Natural killer cell treated with Interleukin-12 subunit alpha and Interleukin-12 subunit beta and Interleukin-15 and Interleukin-18, amount 100 ng/mL, for 72 hours (primary cell): ENCODE measurements around the gene CEP295NL. TPM values are rescaled to one million over a fixed set of nuclear protein-coding genes. Genes with fewer than 3 reads are reported as not detected.
A peak's percentile ranks its signal among the peaks of the same experiment; 100 is the strongest.
"Not testable (repeated sequence)": the region's sequence is repeated elsewhere in the genome, so short reads cannot be mapped to it uniquely, and the experiment has no call there.

Source experiments
- ATAC-seq, 2 donors: fragments of 150-1000 bp; cut with Tn5 transposase in 1 of 2; sonication (Bioruptor Pico), chemical (Tn5 transposase) in 1 of 2; 2 replicates each; pipeline ENCODE4 v1.10.0; 2021
- DNase-seq: peaks from one replicate; pipeline ENCODE4 v3.0.0; 2022; ENCODE audit warnings: low spot score
- H3K27ac Mint-ChIP-seq, 2 donors: 1 replicate in 1 of 2; 2 replicates in 1 of 2; pipeline ENCODE4 v1.8.0; 2022; ENCODE audit warnings: mixed read lengths in 2 of 2, mild to moderate bottlenecking in 1 of 2, moderate library complexity in 1 of 2
- H3K27me3 Mint-ChIP-seq, 2 donors: 1 replicate in 1 of 2; 2 replicates in 1 of 2; pipeline ENCODE4 v1.8.0; 2022; ENCODE audit warnings: mixed read lengths in 2 of 2
- H3K36me3 Mint-ChIP-seq: one replicate; pipeline ENCODE4 v1.8.0; 2022; ENCODE audit warnings: mixed read lengths
- H3K4me1 Mint-ChIP-seq, 2 donors: 1 replicate in 1 of 2; 2 replicates in 1 of 2; pipeline ENCODE4 v1.8.0; 2022; ENCODE audit warnings: low read depth in 2 of 2, mixed read lengths in 2 of 2, mild to moderate bottlenecking in 1 of 2
- H3K4me3 Mint-ChIP-seq: one replicate; pipeline ENCODE4 v1.8.0; 2022; ENCODE audit warnings: mixed read lengths
- H3K9me3 Mint-ChIP-seq: 2 replicates; pipeline ENCODE4 v1.8.0; 2022; ENCODE audit warnings: mixed read lengths
- total RNA-seq, 2 donors: library from RNA; stranded (reverse); gene quantifications; one replicate each; pipeline ENCODE4 v1.2.3, GENCODE V29; 2022

CEP295NL gene
- total RNA-seq, 2 donors from 2014 or later, result not detected

- ATAC-seq (peak in 1 of 2 donors; percentile 4), DNase-seq (no peak)
- H3K27me3 Mint-ChIP-seq, result peaks cover 4 to 15% of the 10 kb centered on the region in 2 donors
- H3K27ac Mint-ChIP-seq, result peak overlapping the region in 1 of 2 donors; percentile 19
- H3K9me3 Mint-ChIP-seq, result no peaks in the 10 kb centered on the region
- H3K4me1 Mint-ChIP-seq, result peaks cover 0 to 13% of the 10 kb centered on the region in 2 donors
- H3K36me3 Mint-ChIP-seq, result no peaks in the 10 kb centered on the region
- no peak overlapping the region for H3K4me3 Mint-ChIP-seq
These were observed 10.0 kb downstream of the CEP295NL start for GRCh38 chr17:78892936-78893379.

GRCh38 chr17:78892520-78892919 lies 10.5 kb downstream of the CEP295NL start:
- Mint-ChIP-seq H3K4me1 (peaks cover 0 to 13% of the 10 kb centered on the region in 2 donors), H3K36me3 (no peaks in the 10 kb centered on the region), H3K4me3 (no peak overlapping the region), H3K27ac (peak overlapping the region in 1 of 2 donors; percentile 19), H3K9me3 (no peaks in the 10 kb centered on the region), H3K27me3 (peaks cover 4 to 15% of the 10 kb centered on the region in 2 donors)
- ATAC-seq (no peak), DNase-seq (no peak)

- Mint-ChIP-seq H3K36me3 (no peaks in the 10 kb centered on the region), H3K4me3 (no peak overlapping the region), H3K4me1 (peaks cover 0 to 13% of the 10 kb centered on the region in 2 donors), H3K27ac (peak overlapping the region in 1 of 2 donors; percentile 8), H3K27me3 (peaks cover 4 to 15% of the 10 kb centered on the region in 2 donors), H3K9me3 (no peaks in the 10 kb centered on the region)
- no peak for DNase-seq
- ATAC-seq, result no peak
These were observed 10.9 kb downstream of the CEP295NL start for GRCh38 chr17:78892062-78892456.

- peaks cover 0 to 13% of the 10 kb centered on the region in 2 donors for H3K4me1 Mint-ChIP-seq
- no peak for DNase-seq
- peaks cover 4 to 15% of the 10 kb centered on the region in 2 donors for H3K27me3 Mint-ChIP-seq
- H3K4me3 Mint-ChIP-seq, result no peak overlapping the region
- ATAC-seq, result no peak
- H3K27ac Mint-ChIP-seq, result peak overlapping the region; percentile 8 to 54
- no peaks in the 10 kb centered on the region for H3K36me3 Mint-ChIP-seq
- H3K9me3 Mint-ChIP-seq, result no peaks in the 10 kb centered on the region
These were observed 11.5 kb downstream of the CEP295NL start for GRCh38 chr17:78891406-78892061.

GRCh38 chr17:78890498-78890897 lies 12.5 kb downstream of the CEP295NL start:
- peaks cover 4 to 15% of the 10 kb centered on the region in 2 donors for H3K27me3 Mint-ChIP-seq
- ATAC-seq (peak; percentile 62 to 66), DNase-seq (no peak)
- no peaks in the 10 kb centered on the region for H3K36me3 Mint-ChIP-seq
- H3K27ac Mint-ChIP-seq, result peak overlapping the region in 1 of 2 donors; percentile 54
- H3K4me3 Mint-ChIP-seq, result peak overlapping the region; percentile 24
- H3K9me3 Mint-ChIP-seq, result no peaks in the 10 kb centered on the region
- H3K4me1 Mint-ChIP-seq, result peaks cover 0 to 13% of the 10 kb centered on the region in 2 donors

- ATAC-seq, H3K4me3 Mint-ChIP-seq, H3K9me3 Mint-ChIP-seq, H3K36me3 Mint-ChIP-seq, DNase-seq: not testable (repeated sequence)
- Mint-ChIP-seq H3K4me1 (peaks cover 0 to 13% of the 10 kb centered on the region in 2 donors), H3K27ac (peak overlapping the region in 1 of 2 donors; percentile 54), H3K27me3 (peaks cover 4 to 15% of the 10 kb centered on the region in 2 donors)
These were observed 12.9 kb downstream of the CEP295NL start for GRCh38 chr17:78890096-78890495.

GRCh38 chr17:78889531-78889930 lies 13.5 kb downstream of the CEP295NL start:
- Mint-ChIP-seq H3K27me3 (peaks cover 4 to 15% of the 10 kb centered on the region in 2 donors), H3K4me3 (no peak overlapping the region), H3K36me3 (no peaks in the 10 kb centered on the region), H3K9me3 (no peaks in the 10 kb centered on the region), H3K27ac (no peak overlapping the region), H3K4me1 (peaks cover 0 to 13% of the 10 kb centered on the region in 2 donors)
- no peak for ATAC-seq
- no peak for DNase-seq

GRCh38 chr17:78888941-78889518 lies 14.0 kb downstream of the CEP295NL start:
- DNase-seq (no peak), ATAC-seq (no peak)
- Mint-ChIP-seq H3K9me3 (no peaks in the 10 kb centered on the region), H3K36me3 (no peaks in the 10 kb centered on the region), H3K27ac (no peak overlapping the region), H3K27me3 (peaks cover 4 to 15% of the 10 kb centered on the region in 2 donors), H3K4me1 (peaks cover 0 to 13% of the 10 kb centered on the region in 2 donors), H3K4me3 (no peak overlapping the region)

- ATAC-seq, result no peak
- H3K36me3 Mint-ChIP-seq, result no peaks in the 10 kb centered on the region
- peaks cover 4 to 14% of the 10 kb centered on the region in 2 donors for H3K27me3 Mint-ChIP-seq
- DNase-seq, result no peak
- H3K9me3 Mint-ChIP-seq, result no peaks in the 10 kb centered on the region
- H3K4me1 Mint-ChIP-seq, result peaks cover 9 to 19% of the 10 kb centered on the region in 2 donors
- no peak overlapping the region for H3K27ac Mint-ChIP-seq
- no peak overlapping the region for H3K4me3 Mint-ChIP-seq
These were observed 16.0 kb downstream of the CEP295NL start for GRCh38 chr17:78886954-78887353.

- no peak overlapping the region for H3K27ac Mint-ChIP-seq
- no peak for DNase-seq
- peaks cover 4% of the 10 kb centered on the region in 2 donors for H3K27me3 Mint-ChIP-seq
- H3K4me1 Mint-ChIP-seq, result peaks cover 9 to 10% of the 10 kb centered on the region in 2 donors
- H3K9me3 Mint-ChIP-seq, result no peaks in the 10 kb centered on the region
- H3K4me3 Mint-ChIP-seq, result no peak overlapping the region
- no peak for ATAC-seq
- no peaks in the 10 kb centered on the region for H3K36me3 Mint-ChIP-seq
These were observed 17.0 kb downstream of the CEP295NL start for GRCh38 chr17:78885956-78886355.

- ATAC-seq (no peak), DNase-seq (no peak)
- Mint-ChIP-seq H3K27ac (no peak overlapping the region), H3K36me3 (no peaks in the 10 kb centered on the region), H3K4me1 (peaks cover 6 to 10% of the 10 kb centered on the region in 2 donors), H3K27me3 (peaks cover 0 to 1% of the 10 kb centered on the region in 2 donors), H3K9me3 (no peaks in the 10 kb centered on the region), H3K4me3 (no peak overlapping the region)
These were observed 17.9 kb downstream of the CEP295NL start for GRCh38 chr17:78884876-78885667.

GRCh38 chr17:78884148-78884825 lies 18.7 kb downstream of the CEP295NL start:
- Mint-ChIP-seq H3K4me3 (no peak overlapping the region), H3K4me1 (peaks cover 6 to 12% of the 10 kb centered on the region in 2 donors), H3K27me3 (peaks cover 0 to 4% of the 10 kb centered on the region in 2 donors), H3K27ac (no peak overlapping the region), H3K36me3 (no peaks in the 10 kb centered on the region), H3K9me3 (no peaks in the 10 kb centered on the region)
- DNase-seq, result no peak
- ATAC-seq, result no peak

- peak overlapping the region; percentile 74 to 90 for H3K27ac Mint-ChIP-seq
- ATAC-seq (peak in 1 of 2 donors; percentile 2), DNase-seq (no peak)
- H3K4me3 Mint-ChIP-seq, result no peak overlapping the region
- H3K27me3 Mint-ChIP-seq, result peaks cover 0 to 10% of the 10 kb centered on the region in 2 donors
- H3K36me3 Mint-ChIP-seq, result no peaks in the 10 kb centered on the region
- H3K4me1 Mint-ChIP-seq, result peaks cover 6 to 18% of the 10 kb centered on the region in 2 donors
- no peaks in the 10 kb centered on the region for H3K9me3 Mint-ChIP-seq
These were observed 19.4 kb downstream of the CEP295NL start for GRCh38 chr17:78883533-78884131.
